ENCODE results near the gene LRRK2.
A peak's percentile ranks its signal among the peaks of the same experiment; 100 is the strongest.
"Not testable (repeated sequence)": the region's sequence is repeated elsewhere in the genome, so short reads cannot be mapped to it uniquely, and the experiment has no call there.

The LRRK2 gene

GRCh38 chr12:40315375-40315774 is 90.6 kb downstream of the LRRK2 start:
- no peak for DNase-seq (ENCODE audit: low spot score)

- DNase-seq (ENCODE audit: low spot score): no peak
Measured at GRCh38 chr12:40324261-40324660, 99.5 kb downstream of the LRRK2 start.

GRCh38 chr12:40325349-40325960 is 100.7 kb downstream of the LRRK2 start:
- DNase-seq (ENCODE audit: low spot score): peak; percentile 49

GRCh38 chr12:40327535-40327934 is 102.7 kb downstream of the LRRK2 start:
- DNase-seq (ENCODE audit: low spot score): no peak

- DNase-seq (ENCODE audit: low spot score): no peak
Measured at GRCh38 chr12:40330180-40330579, 105.4 kb downstream of the LRRK2 start.

GRCh38 chr12:40331886-40332285 is 107.1 kb downstream of the LRRK2 start:
- no peak for DNase-seq (ENCODE audit: low spot score)

- no peak for DNase-seq (ENCODE audit: low spot score)
Measured at GRCh38 chr12:40335991-40336390, 111.2 kb downstream of the LRRK2 start.

- peak; percentile 27 for DNase-seq (ENCODE audit: low spot score)
Measured at GRCh38 chr12:40336573-40337199, 111.9 kb downstream of the LRRK2 start.

- DNase-seq (ENCODE audit: low spot score): no peak
Measured at GRCh38 chr12:40338071-40338470, 113.3 kb downstream of the LRRK2 start.

GRCh38 chr12:40338621-40339020 is 113.8 kb downstream of the LRRK2 start:
- no peak for DNase-seq (ENCODE audit: low spot score)

GRCh38 chr12:40342010-40342409 is 117.2 kb downstream of the LRRK2 start:
- DNase-seq (ENCODE audit: low spot score): no peak

- DNase-seq (ENCODE audit: low spot score): no peak
Measured at GRCh38 chr12:40343124-40343523, 118.3 kb downstream of the LRRK2 start.

- DNase-seq (ENCODE audit: low spot score): no peak
Measured at GRCh38 chr12:40344312-40344711, 119.5 kb downstream of the LRRK2 start.

GRCh38 chr12:40351976-40352375 is 127.2 kb downstream of the LRRK2 start:
- no peak for DNase-seq (ENCODE audit: low spot score)

GRCh38 chr12:40375076-40375475 is 150.3 kb downstream of the LRRK2 start:
- DNase-seq (ENCODE audit: low spot score): peak; percentile 2

GRCh38 chr12:40376533-40377267 is 151.9 kb downstream of the LRRK2 start:
- no peak for DNase-seq (ENCODE audit: low spot score)

- no peak for DNase-seq (ENCODE audit: low spot score)
Measured at GRCh38 chr12:40378691-40379090, 153.9 kb downstream of the LRRK2 start.

- DNase-seq (ENCODE audit: low spot score): no peak
Measured at GRCh38 chr12:40382217-40382616, 157.4 kb downstream of the LRRK2 start.

GRCh38 chr12:40387279-40387678 is 162.5 kb downstream of the LRRK2 start:
- not testable (repeated sequence) for DNase-seq (ENCODE audit: low spot score)

- DNase-seq (ENCODE audit: low spot score): no peak
Measured at GRCh38 chr12:40390980-40391379, 166.2 kb downstream of the LRRK2 start.

- no peak for DNase-seq (ENCODE audit: low spot score)
Measured at GRCh38 chr12:40393026-40393425, 168.2 kb downstream of the LRRK2 start.

GRCh38 chr12:40399656-40400055 is 174.9 kb downstream of the LRRK2 start:
- no peak for DNase-seq (ENCODE audit: low spot score)

- no peak for DNase-seq (ENCODE audit: low spot score)
Measured at GRCh38 chr12:40405419-40405818, 180.6 kb downstream of the LRRK2 start.

Data from SW480 (cell line).